Tibial nerve (tissue), 4 donors: ENCODE results near the gene SSC5D. TPM values are rescaled to one million over a fixed set of nuclear protein-coding genes. Genes with fewer than 3 reads are reported as not detected.

Experiments used
- DNase-seq, 2 donors: peaks; one replicate each; pipeline ENCODE4 v3.0.0-alpha.2; 2019; ENCODE audit warnings: low spot score in 2 of 2
- H3K27ac ChIP-seq, 4 donors: fragments of 200-600 bp; sonication (generic) in 3 of 4; one replicate each; pipeline ENCODE4 v1.5.1; 2017 to 2019; ENCODE audit warnings: mild to moderate bottlenecking in 1 of 4
- H3K27me3 ChIP-seq, 2 donors: fragments of 200-600 bp; sonication (generic) in 1 of 2; one replicate each; pipeline versions ENCODE4 v1.5.1 to v1.6.0; 2017 to 2019
- H3K36me3 ChIP-seq, 3 donors: fragments of 200-600 bp; sonication (generic); one replicate each; pipeline ENCODE4 v1.5.1; 2018 to 2019
- H3K4me1 ChIP-seq, 4 donors: fragments of 200-600 bp; sonication (generic) in 3 of 4; one replicate each; pipeline ENCODE4 v1.5.1; 2017 to 2019
- H3K4me3 ChIP-seq, 4 donors: fragments of 200-600 bp; sonication (generic) in 3 of 4; one replicate each; pipeline ENCODE4 v1.5.1; 2017 to 2019; ENCODE audit warnings: mild to moderate bottlenecking in 1 of 4, moderate library complexity in 1 of 4
- H3K9me3 ChIP-seq, 4 donors: fragments of 200-600 bp; sonication (generic) in 3 of 4; one replicate each; pipeline ENCODE4 v1.5.1; 2017 to 2019
- EP300 ChIP-seq, 2 donors: sonication (generic); formaldehyde crosslinking; IDR thresholded peaks; one replicate each; pipeline ENCODE4 v1.6.1; 2017; ENCODE audit warnings: antibody characterized with exemption in 2 of 2, mild to moderate bottlenecking in 1 of 2
- POLR2A ChIP-seq, 2 donors: fragments of 450-650 bp; IDR thresholded peaks; one replicate each; pipeline ENCODE4 v1.6.1; 2017; ENCODE audit warnings: antibody characterized with exemption in 2 of 2, mild to moderate bottlenecking in 2 of 2, moderate library complexity in 2 of 2
- whole genome bisulfite sequencing, 2 donors: methylation state at CpG; one replicate each; pipeline ENCODE4 v1.1.5; 2018; 5-methylcytosine and 5-hydroxymethylcytosine counted together
- total RNA-seq, 4 donors: library from RNA; depleted of rRNA; stranded (reverse); fragments of >200 nt; gene quantifications; one replicate each; pipeline ENCODE4 v1.1.0, GENCODE V29; 2016
- TF ChIP-seq, protein P1 (sequence below), 5 experiments: fragments of 200-600 bp in 3 of 5; fragments of 450-650 bp in 2 of 5; sonication (generic) in 3 of 5; IDR thresholded peaks; one replicate each; pipeline ENCODE4 v1.5.1; 2016 to 2019; ENCODE audit warnings: antibody characterized with exemption in 5 of 5, mild to moderate bottlenecking in 3 of 5, moderate library complexity in 2 of 5

SSC5D gene
- total RNA-seq, 4 donors from 2014 or later: 3.9 to 14.5 (median 7.2) TPM

DNA sequence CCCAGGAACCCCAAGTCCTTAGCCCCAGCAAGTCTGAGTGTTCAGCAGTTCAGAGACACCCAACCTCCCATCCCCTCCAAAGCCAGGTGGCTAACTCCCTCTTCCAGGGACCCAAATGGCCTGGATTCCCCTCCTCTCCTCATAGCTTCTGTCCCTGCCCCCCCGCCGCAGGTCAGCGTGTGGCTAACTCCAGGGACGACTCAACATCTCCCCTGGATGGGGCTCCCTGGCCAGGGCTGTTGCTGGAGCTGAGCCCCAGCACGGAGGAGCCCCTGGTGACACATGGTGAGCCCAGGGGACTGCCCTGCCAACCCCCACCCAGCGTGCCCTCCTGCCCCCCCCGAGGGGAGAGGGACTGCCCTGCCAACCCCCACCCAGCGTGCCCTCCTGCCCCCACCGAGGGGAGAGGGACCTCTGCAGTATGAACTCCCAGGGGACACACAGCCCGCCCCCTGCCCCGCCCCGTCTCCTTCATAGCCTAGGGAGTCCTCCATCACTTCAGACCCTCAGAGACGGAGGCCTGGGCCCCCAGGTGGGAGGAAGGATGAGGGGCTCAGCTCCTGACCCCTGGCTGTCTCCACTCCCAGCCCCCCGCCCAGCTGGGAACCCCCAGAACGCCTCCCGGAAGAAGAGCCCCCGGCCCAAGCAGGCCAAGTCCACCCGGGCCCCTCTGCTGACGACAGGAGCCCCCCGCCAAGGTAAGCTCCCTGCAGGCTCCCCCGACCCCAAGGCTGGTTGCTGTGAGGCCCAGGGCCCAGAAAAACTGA is 1.7 kb downstream of the SSC5D start:
- H3K27me3 ChIP-seq: no peaks in the 10 kb centered on the region
- no peak for TF ChIP-seq POLR2A (IDR thresholded peaks at IDR 0.05)
- no peak for TF ChIP-seq EP300 (IDR thresholded peaks at IDR 0.05)
- TF ChIP-seq, protein P1, sequence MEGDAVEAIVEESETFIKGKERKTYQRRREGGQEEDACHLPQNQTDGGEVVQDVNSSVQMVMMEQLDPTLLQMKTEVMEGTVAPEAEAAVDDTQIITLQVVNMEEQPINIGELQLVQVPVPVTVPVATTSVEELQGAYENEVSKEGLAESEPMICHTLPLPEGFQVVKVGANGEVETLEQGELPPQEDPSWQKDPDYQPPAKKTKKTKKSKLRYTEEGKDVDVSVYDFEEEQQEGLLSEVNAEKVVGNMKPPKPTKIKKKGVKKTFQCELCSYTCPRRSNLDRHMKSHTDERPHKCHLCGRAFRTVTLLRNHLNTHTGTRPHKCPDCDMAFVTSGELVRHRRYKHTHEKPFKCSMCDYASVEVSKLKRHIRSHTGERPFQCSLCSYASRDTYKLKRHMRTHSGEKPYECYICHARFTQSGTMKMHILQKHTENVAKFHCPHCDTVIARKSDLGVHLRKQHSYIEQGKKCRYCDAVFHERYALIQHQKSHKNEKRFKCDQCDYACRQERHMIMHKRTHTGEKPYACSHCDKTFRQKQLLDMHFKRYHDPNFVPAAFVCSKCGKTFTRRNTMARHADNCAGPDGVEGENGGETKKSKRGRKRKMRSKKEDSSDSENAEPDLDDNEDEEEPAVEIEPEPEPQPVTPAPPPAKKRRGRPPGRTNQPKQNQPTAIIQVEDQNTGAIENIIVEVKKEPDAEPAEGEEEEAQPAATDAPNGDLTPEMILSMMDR (IDR thresholded peaks at IDR 0.05): no peak
- H3K9me3 ChIP-seq: no peaks in the 10 kb centered on the region
- H3K27ac ChIP-seq: peak overlapping the region; percentile 69 to 97 (median 82)
- 71 to 73% methylated on average over 8 to 15 of the region's 21 CpGs for WGBS, 2 donors
- no peak for DNase-seq
- no peak overlapping the region for H3K4me3 ChIP-seq
- H3K36me3 ChIP-seq: no peaks in the 10 kb centered on the region
- H3K4me1 ChIP-seq: peaks cover 0 to 99% (median 39%) of the 10 kb centered on the region in 4 donors

DNA sequence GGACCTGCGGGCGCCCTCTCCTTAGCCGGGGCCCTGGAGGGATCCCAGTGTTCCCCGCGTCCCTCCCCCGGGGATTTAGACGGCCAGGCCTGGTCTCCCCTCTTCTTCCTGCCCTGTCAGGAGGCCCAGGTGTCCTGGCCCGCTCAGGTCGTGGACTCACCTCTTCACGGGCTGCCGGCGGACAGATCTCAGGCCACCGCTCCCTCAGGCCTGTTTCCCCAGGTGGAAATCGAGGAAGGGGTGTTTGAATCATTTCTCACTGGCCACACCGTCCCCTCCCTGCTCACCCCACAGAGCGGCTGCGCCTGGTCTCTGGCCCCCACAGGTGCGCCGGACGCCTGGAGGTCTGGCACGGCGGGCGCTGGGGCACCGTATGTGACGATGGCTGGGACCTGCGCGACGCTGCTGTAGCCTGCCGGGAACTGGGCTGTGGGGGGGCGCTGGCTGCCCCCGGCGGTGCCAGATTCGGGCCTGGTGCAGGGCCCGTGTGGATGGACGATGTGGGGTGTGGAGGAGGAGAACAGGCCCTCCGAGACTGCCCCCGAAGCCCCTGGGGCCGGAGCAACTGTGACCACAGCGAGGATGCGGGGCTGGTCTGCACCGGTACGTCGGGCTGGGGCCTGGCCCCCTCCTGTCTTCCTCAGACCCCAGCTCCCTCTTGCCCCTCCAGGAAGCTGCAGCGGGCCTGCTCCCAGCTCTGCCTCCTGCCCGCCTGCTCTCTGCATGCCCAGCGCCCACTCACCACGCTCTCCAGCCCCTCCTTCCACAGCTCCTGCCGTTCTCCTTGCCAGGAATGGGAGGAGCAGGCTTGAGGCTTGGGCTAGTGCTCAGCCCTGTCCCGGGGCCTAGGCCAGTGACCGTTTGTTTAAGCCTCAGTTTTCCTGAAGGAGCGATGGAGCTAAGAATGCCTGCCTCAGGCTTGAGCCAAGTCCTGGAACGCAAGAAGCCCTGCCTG is 2.5 kb downstream of the SSC5D start:
- Histone ChIP-seq H3K4me1 (peaks cover 0 to 91% (median 33%) of the 10 kb centered on the region in 4 donors), H3K36me3 (no peaks in the 10 kb centered on the region), H3K27me3 (no peaks in the 10 kb centered on the region), H3K9me3 (no peaks in the 10 kb centered on the region), H3K27ac (peak overlapping the region in 3 of 4 donors; percentile 44 to 93 (median 77)), H3K4me3 (no peak overlapping the region)
- TF ChIP-seq, protein P1 (IDR thresholded peaks at IDR 0.05): no peak
- TF ChIP-seq POLR2A (IDR thresholded peaks at IDR 0.05) (no peak), EP300 (IDR thresholded peaks at IDR 0.05) (no peak)
- no peak for DNase-seq
- WGBS, 2 donors: 55 to 67% methylated on average over 14 to 52 of the region's 52 CpGs

- H3K4me3 ChIP-seq: no peak overlapping the region
- no peaks in the 10 kb centered on the region for H3K27me3 ChIP-seq
- no peaks in the 10 kb centered on the region for H3K36me3 ChIP-seq
- DNase-seq: no peak
- WGBS, 2 donors: 59 to 69% methylated on average over 23 of the region's 24 CpGs
- peak overlapping the region in 3 of 4 donors; percentile 44 to 93 (median 77) for H3K27ac ChIP-seq
- TF ChIP-seq, protein P1 (IDR thresholded peaks at IDR 0.05): no peak
- no peak for TF ChIP-seq EP300 (IDR thresholded peaks at IDR 0.05)
- no peak for TF ChIP-seq POLR2A (IDR thresholded peaks at IDR 0.05)
- H3K4me1 ChIP-seq: peaks cover 0 to 87% (median 24%) of the 10 kb centered on the region in 4 donors
- H3K9me3 ChIP-seq: no peaks in the 10 kb centered on the region
Observed at GRCh38 chr19:55491546-55492360, 3.5 kb downstream of the SSC5D start.

DNA sequence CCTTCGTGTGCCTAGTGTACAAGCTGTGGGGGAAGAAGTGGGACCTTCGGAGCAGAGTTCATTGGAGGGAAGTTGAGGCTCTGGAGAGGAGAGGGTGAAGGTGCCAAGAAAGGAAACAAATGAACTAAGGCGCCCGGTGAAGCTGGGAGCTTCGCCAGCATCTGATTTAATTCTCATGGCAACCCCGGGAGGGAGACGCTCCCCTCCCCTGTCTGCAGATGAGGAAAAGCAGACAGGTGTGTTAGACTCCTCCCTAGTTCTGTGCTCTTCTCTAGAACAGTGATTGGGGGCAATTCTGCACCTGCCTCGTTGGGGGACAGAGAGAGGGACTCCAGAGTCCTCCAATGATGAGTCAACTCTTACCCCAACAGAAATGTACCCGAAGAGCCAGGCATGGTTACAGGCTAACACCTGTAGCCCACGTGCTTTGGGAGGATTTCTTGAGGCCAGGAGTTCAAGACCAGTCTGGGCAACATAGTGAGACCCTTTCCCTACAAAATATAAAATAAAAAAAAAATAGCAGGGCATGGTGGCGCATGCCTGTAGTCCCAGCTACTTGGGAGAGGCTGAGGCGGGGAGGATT is 4.2 kb downstream of the SSC5D start:
- H3K36me3 ChIP-seq: no peaks in the 10 kb centered on the region
- 44 to 63% methylated on average over 12 of the region's 12 CpGs for WGBS, 2 donors
- DNase-seq: no peak
- H3K27ac ChIP-seq: peak overlapping the region in 1 of 4 donors; percentile 93
- no peak for TF ChIP-seq POLR2A (IDR thresholded peaks at IDR 0.05)
- TF ChIP-seq EP300 (IDR thresholded peaks at IDR 0.05): no peak
- TF ChIP-seq, protein P1 (IDR thresholded peaks at IDR 0.05): no peak
- no peaks in the 10 kb centered on the region for H3K27me3 ChIP-seq
- no peaks in the 10 kb centered on the region for H3K9me3 ChIP-seq
- H3K4me1 ChIP-seq: peaks cover 0 to 80% (median 17%) of the 10 kb centered on the region in 4 donors
- H3K4me3 ChIP-seq: no peak overlapping the region
